NT2/D1 (cell line): ENCODE results near the gene UNC50.

Experiments used
- YY1 ChIP-seq: IDR thresholded peaks from 2 replicates; pipeline ENCODE4 v1.6.1; 2011; ENCODE audit not compliant: insufficient read length, insufficient read depth
- ZNF274 ChIP-seq: IDR thresholded peaks from 2 replicates; pipeline ENCODE4 v1.6.1; 2011; ENCODE audit warnings: mild to moderate bottlenecking, low read depth, low read length

GRCh38 chr2:98654699-98655495 lies 46.5 kb downstream of the UNC50 start:
- no peak for TF ChIP-seq YY1
- no peak for TF ChIP-seq ZNF274
